CD14-positive monocyte (primary cell): Measurements from ENCODE around the gene TDRD6. TPM values are rescaled to one million over a fixed set of nuclear protein-coding genes. Genes with fewer than 3 reads are reported as not detected.

ENCODE experiments used
- DNase-seq, 3 donors: peaks; one replicate each; pipeline ENCODE4 v3.0.0-alpha.2; 2011 to 2022
- H2AFZ ChIP-seq: 2 replicates; pipeline ENCODE4 v1.6.0; 2012; ENCODE audit warnings: mild to moderate bottlenecking, low read depth, low read length, inconsistent platforms; ENCODE audit not compliant: insufficient read depth, poor library complexity, severe bottlenecking
- H3K27ac ChIP-seq, 2 donors: 1 replicate in 1 of 2; 2 replicates in 1 of 2; pipeline ENCODE4 v1.5.1; 2012 to 2013; ENCODE audit warnings: low read length in 2 of 2, control low read depth in 1 of 2, inconsistent platforms in 1 of 2, low read depth in 1 of 2, mild to moderate bottlenecking in 1 of 2
- H3K27me3 ChIP-seq, 2 donors: one replicate each; pipeline versions ENCODE4 v1.6.0 to v1.6.1; 2011 to 2013; ENCODE audit warnings: low read length in 2 of 2; ENCODE audit not compliant: control insufficient read depth in 2 of 2, insufficient read depth in 2 of 2
- H3K36me3 ChIP-seq, 2 donors: replicated peaks in 1 of 2; 1 replicate in 1 of 2; 2 replicates in 1 of 2; pipeline versions ENCODE4 v1.5.1 to v1.6.1; 2012 to 2013; ENCODE audit warnings: low read length in 2 of 2, control low read depth in 1 of 2, inconsistent platforms in 1 of 2, mild to moderate bottlenecking in 1 of 2; ENCODE audit not compliant: insufficient read depth in 2 of 2, control insufficient read depth in 1 of 2
- H3K4me1 ChIP-seq, 2 donors: 1 replicate in 1 of 2; 2 replicates in 1 of 2; pipeline versions ENCODE4 v1.5.1 to v1.6.1; 2012 to 2013; ENCODE audit warnings: low read length in 2 of 2, control low read depth in 1 of 2, inconsistent platforms in 1 of 2, mild to moderate bottlenecking in 1 of 2, moderate library complexity in 1 of 2; ENCODE audit not compliant: insufficient read depth in 2 of 2, control insufficient read depth in 1 of 2
- H3K4me2 ChIP-seq: replicated peaks from 2 replicates; pipeline ENCODE3; 2012; ENCODE audit warnings: low read length, moderate library complexity, mild to moderate bottlenecking; ENCODE audit not compliant: poor library complexity, severe bottlenecking; ENCODE audit errors: extremely low read depth
- H3K4me3 ChIP-seq, 3 experiments: fragments of 200-600 bp in 1 of 3; sonication (generic) in 1 of 3; replicated peaks in 1 of 3; 1 replicate in 2 of 3; 2 replicates in 1 of 3; pipeline ENCODE4 v1.5.1; 2011 to 2013; ENCODE audit warnings: low read length in 3 of 3, mild to moderate bottlenecking in 3 of 3, control low read depth in 2 of 3, low read depth in 2 of 3, inconsistent platforms in 1 of 3, moderate library complexity in 1 of 3
- H3K79me2 ChIP-seq: 2 replicates; pipeline ENCODE4 v1.6.0; 2012; ENCODE audit warnings: mild to moderate bottlenecking, control low read depth, inconsistent platforms, low read length, moderate library complexity; ENCODE audit not compliant: insufficient read depth
- H3K9ac ChIP-seq: 2 replicates; pipeline ENCODE4 v1.6.0; 2017; ENCODE audit warnings: low read length, mild to moderate bottlenecking; ENCODE audit not compliant: insufficient read depth, poor library complexity, severe bottlenecking
- H3K9me3 ChIP-seq, 2 donors: replicated peaks in 1 of 2; 1 replicate in 1 of 2; 2 replicates in 1 of 2; pipeline versions ENCODE4 v1.5.1 to v1.6.1; 2012 to 2013; ENCODE audit warnings: low read length in 2 of 2, control low read depth in 1 of 2; ENCODE audit not compliant: control insufficient read depth in 1 of 2, insufficient read depth in 1 of 2
- H4K20me1 ChIP-seq: 2 replicates; pipeline ENCODE4 v1.6.0; 2012; ENCODE audit warnings: mild to moderate bottlenecking, low read length, control low read depth, moderate library complexity; ENCODE audit not compliant: insufficient read depth
- H3K27ac Mint-ChIP-seq, 7 donors: one replicate each; pipeline ENCODE4 v1.8.0; 2020; ENCODE audit warnings: mild to moderate bottlenecking in 7 of 7, mixed read lengths in 7 of 7, moderate library complexity in 6 of 7, inconsistent platforms in 2 of 7
- H3K27me3 Mint-ChIP-seq, 3 donors: one replicate each; pipeline ENCODE4 v1.8.0; 2021 to 2022; ENCODE audit warnings: low read depth in 3 of 3, mild to moderate bottlenecking in 3 of 3, mixed read lengths in 3 of 3, moderate library complexity in 3 of 3, inconsistent platforms in 1 of 3
- H3K36me3 Mint-ChIP-seq, 2 donors: one replicate each; pipeline ENCODE4 v1.8.0; 2020; ENCODE audit warnings: mixed read lengths in 2 of 2, inconsistent platforms in 1 of 2, mild to moderate bottlenecking in 1 of 2
- H3K4me1 Mint-ChIP-seq: one replicate; pipeline ENCODE4 v1.8.0; 2020; ENCODE audit warnings: mild to moderate bottlenecking, mixed read lengths
- H3K4me3 Mint-ChIP-seq, 2 donors: one replicate each; pipeline ENCODE4 v1.8.0; 2020; ENCODE audit warnings: mild to moderate bottlenecking in 2 of 2, mixed read lengths in 2 of 2, moderate library complexity in 1 of 2
- H3K9me3 Mint-ChIP-seq, 7 donors: one replicate each; pipeline ENCODE4 v1.8.0; 2020 to 2022; ENCODE audit warnings: mixed read lengths in 7 of 7, mild to moderate bottlenecking in 6 of 7, moderate library complexity in 6 of 7, inconsistent platforms in 2 of 7
- WGBS: methylation state at CpG from one replicate; pipeline ENCODE4 v1.1.5; 2013; ENCODE audit warnings: missing lambda C conversion rate; ENCODE audit not compliant: insufficient coverage; 5-methylcytosine and 5-hydroxymethylcytosine counted together
- intact Hi-C, 2 donors: fragments of 100-400 bp; cut with micrococcal nuclease; formaldehyde crosslinking; loops; one replicate each; pipeline versions ENCODE4 v1.15.0 to v1.15.1; 2023
- polyA plus RNA-seq, 3 donors: library from polyadenylated mRNA; depleted of rRNA in 1 of 3; unstranded in 2 of 3; stranded (reverse) in 1 of 3; fragments of 300-500 nt in 2 of 3; fragments of >200 nt in 1 of 3; fragmentation: Illumina TruSeq in 2 of 3; gene quantifications; 1 replicate in 2 of 3; 2 replicates in 1 of 3; pipeline ENCODE4 v1.2.3, GENCODE V29; 2012 to 2021
- TF ChIP-seq, protein P1 (sequence below): fragments of 200-600 bp; IDR thresholded peaks from one replicate; pipeline ENCODE4 v1.8.0; 2022; ENCODE audit warnings: antibody characterized with exemption, mild to moderate bottlenecking

TDRD6 gene
- polyA plus RNA-seq, 3 donors = 0.29 to 0.94 TPM; not detected in 1

DNA sequence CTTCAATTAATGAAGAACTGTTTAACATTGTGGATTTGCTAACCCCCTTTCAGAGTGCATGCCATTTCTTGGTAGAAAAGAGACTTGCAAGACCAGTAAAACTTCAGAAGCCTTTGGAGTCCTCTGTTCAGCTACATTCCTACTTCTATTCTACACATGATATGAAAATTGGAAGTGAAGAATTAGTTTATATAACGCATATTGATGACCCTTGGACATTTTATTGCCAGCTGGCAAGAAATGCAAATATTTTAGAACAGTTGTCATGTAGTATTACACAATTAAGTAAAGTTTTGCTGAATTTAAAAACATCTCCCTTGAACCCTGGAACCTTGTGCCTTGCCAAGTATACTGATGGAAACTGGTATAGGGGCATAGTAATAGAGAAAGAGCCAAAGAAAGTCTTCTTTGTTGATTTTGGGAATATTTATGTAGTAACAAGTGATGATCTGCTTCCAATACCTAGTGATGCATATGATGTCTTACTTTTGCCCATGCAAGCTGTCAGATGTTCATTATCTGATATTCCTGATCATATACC is 3.3 kb downstream of the TDRD6 start:
- no peaks in the 10 kb centered on the region for H3K36me3 ChIP-seq
- H3K4me2 ChIP-seq = no peak overlapping the region
- H3K27me3 Mint-ChIP-seq = peaks cover 0 to 3% (median 2%) of the 10 kb centered on the region in 3 donors
- H3K36me3 Mint-ChIP-seq = no peaks in the 10 kb centered on the region
- H3K27ac Mint-ChIP-seq = no peak overlapping the region
- no peaks in the 10 kb centered on the region for H3K4me1 Mint-ChIP-seq
- no CpG with 5 or more reads among the region's 1 CpG for WGBS
- H3K79me2 ChIP-seq = no peaks in the 10 kb centered on the region
- no peaks in the 10 kb centered on the region for H3K27me3 ChIP-seq
- H3K4me1 ChIP-seq = no peaks in the 10 kb centered on the region
- TF ChIP-seq, protein P1, sequence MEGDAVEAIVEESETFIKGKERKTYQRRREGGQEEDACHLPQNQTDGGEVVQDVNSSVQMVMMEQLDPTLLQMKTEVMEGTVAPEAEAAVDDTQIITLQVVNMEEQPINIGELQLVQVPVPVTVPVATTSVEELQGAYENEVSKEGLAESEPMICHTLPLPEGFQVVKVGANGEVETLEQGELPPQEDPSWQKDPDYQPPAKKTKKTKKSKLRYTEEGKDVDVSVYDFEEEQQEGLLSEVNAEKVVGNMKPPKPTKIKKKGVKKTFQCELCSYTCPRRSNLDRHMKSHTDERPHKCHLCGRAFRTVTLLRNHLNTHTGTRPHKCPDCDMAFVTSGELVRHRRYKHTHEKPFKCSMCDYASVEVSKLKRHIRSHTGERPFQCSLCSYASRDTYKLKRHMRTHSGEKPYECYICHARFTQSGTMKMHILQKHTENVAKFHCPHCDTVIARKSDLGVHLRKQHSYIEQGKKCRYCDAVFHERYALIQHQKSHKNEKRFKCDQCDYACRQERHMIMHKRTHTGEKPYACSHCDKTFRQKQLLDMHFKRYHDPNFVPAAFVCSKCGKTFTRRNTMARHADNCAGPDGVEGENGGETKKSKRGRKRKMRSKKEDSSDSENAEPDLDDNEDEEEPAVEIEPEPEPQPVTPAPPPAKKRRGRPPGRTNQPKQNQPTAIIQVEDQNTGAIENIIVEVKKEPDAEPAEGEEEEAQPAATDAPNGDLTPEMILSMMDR = no peak
- no peak for DNase-seq
- no peak overlapping the region for H2AFZ ChIP-seq
- H4K20me1 ChIP-seq = no peaks in the 10 kb centered on the region
- no peak overlapping the region for H3K9ac ChIP-seq
- intact Hi-C loops = loop anchor here in 1 of 2 donors (5.0 kb wide), 1 partner anchor 371 kb away; no protein-coding TSS in a partner anchor
- H3K27ac ChIP-seq = no peak overlapping the region
- peaks cover 6 to 16% of the 10 kb centered on the region in 2 donors for H3K9me3 ChIP-seq
- H3K4me3 Mint-ChIP-seq = no peak overlapping the region
- H3K9me3 Mint-ChIP-seq = peaks cover 0 to 19% (median 14%) of the 10 kb centered on the region in 7 donors
- no peak overlapping the region for H3K4me3 ChIP-seq

DNA sequence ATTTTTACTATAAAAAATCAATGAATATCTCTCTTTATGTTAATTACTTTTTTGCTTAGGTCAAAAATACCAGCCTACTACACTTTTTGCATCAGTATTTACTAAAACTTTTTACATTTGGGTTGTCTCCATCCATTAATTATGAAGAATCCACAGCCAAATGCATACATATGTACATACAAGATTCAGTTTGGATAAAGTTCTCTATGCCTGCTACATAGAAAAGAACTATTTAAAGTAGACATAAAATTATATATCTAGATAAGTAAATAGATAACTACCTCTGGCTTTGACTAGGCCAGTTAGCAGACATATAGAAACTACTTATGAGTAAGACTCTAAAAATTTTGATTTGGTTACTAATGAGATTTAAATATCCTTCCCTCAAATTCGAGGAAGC is 12.3 kb downstream of the TDRD6 start:
- Histone ChIP-seq H3K36me3 (no peaks in the 10 kb centered on the region), H2AFZ (no peak overlapping the region), H3K9ac (no peak overlapping the region), H3K27me3 (peaks cover 2 to 13% of the 10 kb centered on the region in 2 donors), H3K4me2 (no peak overlapping the region), H3K4me3 (no peak overlapping the region), H3K9me3 (no peaks in the 10 kb centered on the region), H3K79me2 (no peaks in the 10 kb centered on the region), H4K20me1 (no peaks in the 10 kb centered on the region), H3K4me1 (peaks cover 4% of the 10 kb centered on the region in 2 donors), H3K27ac (no peak overlapping the region)
- Mint-ChIP-seq H3K4me1 (peaks cover 2% of the 10 kb centered on the region), H3K36me3 (peaks cover 4 to 10% of the 10 kb centered on the region in 2 donors), H3K27me3 (peaks cover 0 to 10% (median 0%) of the 10 kb centered on the region in 3 donors), H3K4me3 (no peak overlapping the region), H3K9me3 (no peaks in the 10 kb centered on the region), H3K27ac (no peak overlapping the region)
- TF ChIP-seq, protein P1 = no peak
- no peak for DNase-seq
- intact Hi-C loops = no loop called here
- no CpG with 5 or more reads among the region's 1 CpG for WGBS
